G401 (cell line): ENCODE results near the gene NEGR1. TPM values are rescaled to one million over a fixed set of nuclear protein-coding genes. Genes with fewer than 3 reads are reported as not detected.

Source experiments
- DNase-seq: peaks from one replicate; pipeline ENCODE4 v3.0.0-alpha.2; 2015; ENCODE audit warnings: low spot score
- in situ Hi-C: cut with HindIII; loops from 2 replicates; pipeline ENCODE4 v1.10.0; 2016; ENCODE audit warnings: low sequenced_read_pairs, mixed read lengths
- total RNA-seq: library from RNA; depleted of rRNA; stranded (reverse); fragments of >200 nt; shearing (Covaris generic); gene quantifications from 2 replicates; pipeline ENCODE4 v1.2.3, GENCODE V29; 2014

The NEGR1 gene
- total RNA-seq, 1 experiment from 2014 or later: 0.03 TPM

GRCh38 chr1:71994646-71995045 is 287.7 kb downstream of the NEGR1 start:
- in situ Hi-C loops: no loop called here
- DNase-seq: no peak

GRCh38 chr1:71987181-71987580 is 295.2 kb downstream of the NEGR1 start:
- DNase-seq: no peak
- in situ Hi-C loops: no loop called here

- in situ Hi-C loops: no loop called here
- no peak for DNase-seq
These were observed 296.2 kb downstream of the NEGR1 start for GRCh38 chr1:71986160-71986559.

- in situ Hi-C loops: no loop called here
- DNase-seq: no peak
These were observed 301.8 kb downstream of the NEGR1 start for GRCh38 chr1:71980556-71980955.

GRCh38 chr1:71979882-71980281 is 302.5 kb downstream of the NEGR1 start:
- in situ Hi-C loops: no loop called here

GRCh38 chr1:71967670-71968069 is 314.7 kb downstream of the NEGR1 start:
- in situ Hi-C loops: no loop called here
- DNase-seq: no peak

More at GRCh38 chr1:71979882-71980281, 302.5 kb downstream of the NEGR1 start:
- no peak for DNase-seq

- no peak for DNase-seq
- in situ Hi-C loops: no loop called here
These were observed 318.2 kb downstream of the NEGR1 start for GRCh38 chr1:71964188-71964587.

- in situ Hi-C loops: no loop called here
- DNase-seq: no peak
These were observed 325.6 kb downstream of the NEGR1 start for GRCh38 chr1:71956613-71957285.

- in situ Hi-C loops: no loop called here
- DNase-seq: no peak
These were observed 331.8 kb downstream of the NEGR1 start for GRCh38 chr1:71950579-71950978.

GRCh38 chr1:71949681-71950080 is 332.7 kb downstream of the NEGR1 start:
- in situ Hi-C loops: no loop called here
- no peak for DNase-seq

GRCh38 chr1:71948561-71948960 is 333.8 kb downstream of the NEGR1 start:
- in situ Hi-C loops: no loop called here
- DNase-seq: peak; percentile 67

GRCh38 chr1:71944006-71944405 is 338.3 kb downstream of the NEGR1 start:
- in situ Hi-C loops: no loop called here
- no peak for DNase-seq

GRCh38 chr1:71940261-71940660 is 342.1 kb downstream of the NEGR1 start:
- in situ Hi-C loops: no loop called here
- DNase-seq: no peak

GRCh38 chr1:71930511-71930910 is 351.8 kb downstream of the NEGR1 start:
- DNase-seq: no peak
- in situ Hi-C loops: no loop called here

GRCh38 chr1:71921935-71922559 is 360.3 kb downstream of the NEGR1 start:
- in situ Hi-C loops: no loop called here
- no peak for DNase-seq

- DNase-seq: no peak
- in situ Hi-C loops: no loop called here
These were observed 361.1 kb downstream of the NEGR1 start for GRCh38 chr1:71921204-71921603.

- no peak for DNase-seq
- in situ Hi-C loops: no loop called here
These were observed 361.8 kb downstream of the NEGR1 start for GRCh38 chr1:71920556-71920955.

GRCh38 chr1:71919811-71920509 is 362.4 kb downstream of the NEGR1 start:
- no peak for DNase-seq

GRCh38 chr1:71918630-71919029 is 363.7 kb downstream of the NEGR1 start:
- DNase-seq: no peak
- in situ Hi-C loops: no loop called here

More at GRCh38 chr1:71919811-71920509, 362.4 kb downstream of the NEGR1 start:
- in situ Hi-C loops: no loop called here

GRCh38 chr1:71916894-71917293 is 365.4 kb downstream of the NEGR1 start:
- DNase-seq: no peak
- in situ Hi-C loops: no loop called here
